NCI-H526 (cell line): Measurements from ENCODE around the gene CP.

Experiments used
- DNase-seq, 2 experiments: peaks; one replicate each; lab custom pipeline; 2025; lab: John Stamatoyannopoulos, UW

CP gene

DNA sequence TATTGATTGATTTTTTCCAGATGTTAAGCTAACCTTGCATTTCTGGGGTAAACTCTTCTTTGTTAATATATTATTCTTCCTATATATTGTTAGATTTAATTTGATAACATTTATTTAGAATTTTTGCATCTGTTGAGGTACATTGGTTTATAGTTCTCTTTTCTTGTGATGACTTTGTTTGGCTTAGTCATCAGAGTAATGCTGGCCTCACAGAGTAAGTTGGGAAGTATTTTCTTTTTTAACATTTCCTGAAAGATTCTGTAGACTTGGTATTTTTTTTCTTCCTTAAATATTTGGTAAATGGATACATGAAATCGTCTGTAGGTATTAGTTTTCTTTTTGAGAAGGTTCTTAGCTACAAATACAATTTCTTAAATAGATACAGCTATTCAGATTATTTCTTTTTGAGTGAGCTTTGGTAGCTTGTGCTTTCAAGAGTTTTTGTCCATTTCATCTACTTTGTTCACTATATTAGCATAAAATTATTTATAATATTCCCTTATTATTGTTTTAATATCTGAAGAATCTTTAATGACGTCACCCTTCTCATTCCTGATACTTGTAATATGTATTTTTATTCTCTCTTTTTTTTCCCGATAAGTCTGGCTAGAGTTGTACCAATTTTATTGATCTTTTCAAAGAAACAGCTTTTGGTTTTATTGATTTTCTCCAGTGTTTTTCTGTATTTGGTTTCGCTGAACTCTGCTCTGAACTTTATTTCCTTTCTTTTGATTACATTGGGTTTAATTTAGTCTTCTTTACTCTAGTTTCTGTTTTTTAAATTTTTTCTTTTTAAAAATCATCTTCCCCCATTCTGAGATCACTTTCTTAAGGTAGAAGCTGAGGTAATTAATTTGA is 98.7 kb downstream of the CP start:
- DNase-seq = no peak
